Esophagus squamous epithelium (tissue), 4 donors: ENCODE measurements around the gene CD109.

Experiments
- CTCF ChIP-seq, 6 experiments: fragments of 450-650 bp in 4 of 6; fragments of 200-600 bp in 2 of 6; sonication (generic) in 2 of 6; IDR thresholded peaks; one replicate each; pipeline ENCODE4 v1.5.1; 2016 to 2019; ENCODE audit warnings: antibody characterized with exemption in 6 of 6, mild to moderate bottlenecking in 4 of 6, moderate library complexity in 4 of 6
- POLR2A ChIP-seq, 4 donors: fragments of 450-650 bp; IDR thresholded peaks; one replicate each; pipeline ENCODE4 v1.6.1; 2017; ENCODE audit warnings: antibody characterized with exemption in 4 of 4, mild to moderate bottlenecking in 4 of 4, moderate library complexity in 3 of 4

DNA sequence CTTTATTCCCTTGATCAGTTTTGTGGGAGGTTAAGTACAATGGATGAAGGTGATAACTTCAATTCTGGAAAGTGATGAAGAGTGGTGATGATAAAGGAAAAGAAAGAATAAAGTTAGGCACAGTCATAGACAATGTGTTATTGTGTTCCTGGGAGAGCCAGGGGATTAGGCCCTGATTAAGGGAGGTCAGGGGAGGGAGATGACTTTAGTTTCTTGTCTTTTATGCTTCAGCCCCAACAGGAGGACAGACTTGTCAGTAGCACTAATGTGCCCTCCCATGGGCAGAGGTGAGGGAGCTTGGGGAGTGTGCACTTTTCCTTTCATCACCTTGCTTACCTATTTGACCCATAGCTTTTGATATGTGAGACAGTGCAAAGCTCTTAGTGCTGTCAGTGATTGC lies 115.7 kb downstream of the CD109 start:
- no peak for TF ChIP-seq CTCF (IDR thresholded peaks at IDR 0.05)
- TF ChIP-seq POLR2A (IDR thresholded peaks at IDR 0.05) = no peak
